ENCODE data around the gene AKAP14. TPM values are rescaled to one million over a fixed set of nuclear protein-coding genes. Genes with fewer than 3 reads are reported as not detected.

Gene AKAP14
- total and polyA plus RNA-seq, 2 of the 8 experiments (the other 6 are each of a cell fraction or from before 2014, with no cell fraction given), result 0.79 to 1.3 TPM

DNA sequence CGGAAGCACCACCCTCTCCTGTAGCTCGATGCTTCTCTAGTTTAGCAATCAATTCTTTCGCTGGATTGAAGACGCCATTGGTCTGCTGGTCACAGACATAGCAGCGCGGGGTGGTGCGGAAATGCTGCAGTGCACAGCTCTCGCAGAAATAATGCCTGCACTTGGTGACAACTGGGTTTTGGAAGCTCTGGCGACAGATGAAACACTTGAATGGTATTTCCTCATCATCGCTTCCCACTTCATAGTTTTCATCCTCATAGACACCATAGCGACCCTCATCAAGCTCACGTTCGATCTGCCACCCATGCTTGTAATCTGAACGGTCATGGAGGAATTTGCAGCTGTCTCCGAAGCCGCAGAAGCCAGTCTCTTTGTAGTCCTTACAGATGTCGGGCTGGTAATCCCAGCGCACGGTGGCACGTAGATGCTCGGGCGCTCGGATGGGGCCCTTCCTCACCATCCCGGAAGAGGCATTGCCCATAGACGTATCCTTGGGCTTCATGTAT, 25.0 kb upstream of the AKAP14 start:
- H3K9me3 ChIP-seq (ENCODE audit: insufficient read depth in 2 of 2, low read depth in 1 of 2, low read length in 1 of 2), result no peaks in the 10 kb centered on the region
- H2AK5ac ChIP-seq (ENCODE audit: low read depth, low read length), result no peak overlapping the region
- H3K14ac ChIP-seq (ENCODE audit: insufficient read length), result no peak overlapping the region
- no peak overlapping the region for H3K23ac ChIP-seq (ENCODE audit: insufficient read length)
- peak overlapping the region; percentile 81 to 95 (median 90) for H3K4me3 ChIP-seq (ENCODE audit: extremely low read depth in 1 of 4, insufficient read depth in 2 of 4, low read depth in 3 of 4, low read length in 4 of 4)
- WGBS, 2 experiments (ENCODE audit: extremely low coverage in 1 of 2, insufficient coverage in 1 of 2, insufficient read length in 1 of 2, insufficient replicate concordance in 2 of 2, low coverage in 1 of 2, low lambda C conversion rate in 2 of 2, missing lambda C conversion rate in 1 of 2), result 5% methylated on average over 20 of the region's 25 CpGs; no CpG with 5 or more reads in 1 of the 2 experiments
- no peak overlapping the region for H2AFZ ChIP-seq (ENCODE audit: low read length)
- H3K4me2 ChIP-seq (ENCODE audit: insufficient read depth in 1 of 2, low read depth in 2 of 2, low read length in 2 of 2), result peak overlapping the region; percentile 85 to 98
- H4K91ac ChIP-seq (replicated peaks; ENCODE audit: insufficient read length, low read length), result no peak overlapping the region
- no peak overlapping the region for H2BK12ac ChIP-seq (ENCODE audit: low read depth, low read length)
- no peak overlapping the region for H3K4ac ChIP-seq (replicated peaks; ENCODE audit: insufficient read length, low read depth, low read length)
- no peak for DNase-seq (ENCODE audit: low read depth in 1 of 2, low spot score in 2 of 2)
- H3K4me1 ChIP-seq (replicated peaks in 1 of 4; ENCODE audit: control insufficient read depth in 3 of 4, insufficient read depth in 4 of 4, low read length in 3 of 4), result no peaks in the 10 kb centered on the region
- no peaks in the 10 kb centered on the region for H3K79me1 ChIP-seq (ENCODE audit: low read depth, low read length)
- ChIA-PET CTCF (ENCODE audit: partially characterized antibody) (interaction anchor here (0.8 to 2.4 kb wide), 3 partner anchors 9 to 21 kb away, joined by 3 to 13 read pairs (median 3); no protein-coding TSS in a partner anchor), POLR2A (ENCODE audit: partially characterized antibody) (interaction anchor here (0.9 to 2.5 kb wide), 11 partner anchors 9 to 298 kb away, joined by 3 to 13 read pairs (median 4); partner anchors contain the start of genes RPL39 and UPF3B)
- FAIRE-seq, result no peak
- H3K27me3 ChIP-seq (replicated peaks in 1 of 4; ENCODE audit: control insufficient read depth in 3 of 4, extremely low read depth in 1 of 4, insufficient read depth in 3 of 4, low read length in 3 of 4), result no peaks in the 10 kb centered on the region
- H4K8ac ChIP-seq (ENCODE audit: extremely low read depth, insufficient read depth, low read length), result no peak overlapping the region
- H2BK15ac ChIP-seq (ENCODE audit: low read length), result no peak overlapping the region
- peak overlapping the region in 3 of 4 experiments; percentile 42 to 79 (median 59); a peak in 5 of 7 replicates for H3K9ac ChIP-seq (replicated peaks in 1 of 4; ENCODE audit: extremely low read depth in 1 of 4, low read depth in 3 of 4, low read length in 3 of 4)
- no peak overlapping the region for H2BK20ac ChIP-seq (ENCODE audit: low read length)
- H3K27ac ChIP-seq (ENCODE audit: low read depth, low read length), result no peak overlapping the region
- no peak overlapping the region for H2BK5ac ChIP-seq (ENCODE audit: low read depth, low read length)
- H3K36me3 ChIP-seq (ENCODE audit: control insufficient read depth in 2 of 4, insufficient read depth in 4 of 4, low read length in 3 of 4), result peaks cover 0 to 3% (median 0%) of the 10 kb centered on the region in 4 experiments; a peak in 1 of 8 replicates
- no peak overlapping the region; the same call in 1 of the 2 replicates for H3K18ac ChIP-seq (ENCODE audit: extremely low read depth, low read length)
- H3K56ac ChIP-seq (replicated peaks; ENCODE audit: insufficient read length, low read depth, low read length), result no peak overlapping the region
- H4K20me1 ChIP-seq (replicated peaks in 1 of 2; ENCODE audit: control insufficient read depth in 1 of 2, insufficient read depth in 2 of 2, low read length in 2 of 2), result no peaks in the 10 kb centered on the region
- H4K5ac ChIP-seq (ENCODE audit: insufficient read length, low read depth, low read length), result no peak overlapping the region
- peaks cover 0 to 8% of the 10 kb centered on the region in 2 experiments; a peak in 1 of 4 replicates for H3K79me2 ChIP-seq (ENCODE audit: control insufficient read depth in 1 of 2, insufficient read depth in 2 of 2, low read length in 2 of 2)
- H2BK120ac ChIP-seq (replicated peaks; ENCODE audit: low read depth, low read length), result no peak overlapping the region
- H3K23me2 ChIP-seq (ENCODE audit: low read depth, low read length), result 0 out of 2 replicates have a peak, but pooled peaks cover 2% of the 10 kb centered on the region
- TF ChIP-seq TCF12 (IDR thresholded peaks at IDR 0.05; ENCODE audit: low read depth, low read length) (no peak), GABPA (IDR thresholded peaks at IDR 0.05; ENCODE audit: borderline replicate concordance, insufficient read depth, low read length) (no peak), BRCA1 (IDR thresholded peaks at IDR 0.05; ENCODE audit: low read depth, low read length) (no peak), BACH1 (IDR thresholded peaks at IDR 0.05; ENCODE audit: low read length) (no peak), EZH2 (IDR thresholded peaks at IDR 0.05; ENCODE audit: low read depth, low read length, severe bottlenecking) (no peak), KDM5A (IDR thresholded peaks at IDR 0.05; ENCODE audit: low read length) (no peak), TBP (IDR thresholded peaks at IDR 0.05; ENCODE audit: low read depth, low read length) (no peak), SAP30 (IDR thresholded peaks at IDR 0.05; ENCODE audit: insufficient read depth, insufficient replicate concordance, low read length) (no peak), RAD21 (IDR thresholded peaks at IDR 0.05 in 1 of 2, conservative IDR thresholded peaks at IDR 0.05 in 1 of 2; ENCODE audit: low read depth in 2 of 2, low read length in 2 of 2) (no peak), RNF2 (IDR thresholded peaks at IDR 0.05; ENCODE audit: borderline replicate concordance, low read depth, low read length, missing control alignments, poor library complexity, severe bottlenecking) (no peak), RFX5 (IDR thresholded peaks at IDR 0.05; ENCODE audit: borderline replicate concordance, low read depth, low read length) (no peak), PHF8 (conservative IDR thresholded peaks at IDR 0.05; ENCODE audit: low read depth, low read length) (no peak)
